HG03439 (cell line): ENCODE data around the gene FAHD2A.
"Not testable (repeated sequence)": the region's sequence is repeated elsewhere in the genome, so short reads cannot be mapped to it uniquely, and the experiment has no call there.

Experiments
- ATAC-seq: cut with Tn5 transposase; IDR thresholded peaks from one replicate; pipeline ENCODE4 v1.9.1; 2021; ENCODE audit warnings: mild to moderate bottlenecking, moderate library complexity; ENCODE audit not compliant: unreplicated experiment

FAHD2A gene

DNA sequence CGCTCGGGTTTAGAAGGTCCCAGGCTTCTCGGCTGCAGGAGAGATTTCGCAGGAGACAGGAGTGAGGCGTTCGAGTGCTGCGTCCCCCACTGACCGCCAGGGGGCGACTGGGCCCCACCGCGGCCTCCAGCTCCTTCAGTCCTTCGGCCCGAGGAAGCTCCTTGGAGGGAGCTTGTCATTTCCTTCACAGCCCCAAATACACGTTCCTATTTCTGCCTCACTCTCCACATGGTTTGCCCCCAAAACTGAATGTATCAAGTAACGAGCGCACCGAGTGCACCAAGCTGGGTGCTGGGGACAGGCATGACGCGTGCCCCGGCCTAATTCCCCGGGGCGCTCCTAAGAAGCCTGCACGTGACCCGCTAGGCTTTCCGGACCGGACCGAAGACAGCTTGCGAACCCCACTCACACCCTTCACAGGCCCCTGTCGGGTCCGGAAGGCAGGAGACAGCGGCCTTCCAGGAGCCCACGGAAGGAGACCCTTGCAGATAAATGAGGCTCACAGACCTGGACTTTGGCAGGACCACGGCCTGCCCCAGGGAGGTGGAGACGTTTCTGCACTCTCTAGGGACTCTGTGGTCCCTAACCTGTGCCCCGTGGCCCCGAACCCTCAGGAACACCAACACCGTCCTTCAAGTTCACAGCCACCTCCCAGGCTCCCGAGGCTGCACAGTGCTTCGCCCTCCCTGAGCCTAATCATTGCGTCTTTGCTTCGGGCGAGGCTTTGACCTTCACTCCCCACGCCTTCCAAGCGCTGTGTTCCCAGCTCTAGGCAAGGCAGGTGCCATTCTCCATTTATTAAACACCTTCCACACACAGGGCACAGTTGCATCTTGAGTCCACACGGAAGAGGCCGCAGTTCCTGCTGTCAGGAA is 13.0 kb upstream of the FAHD2A start:
- ATAC-seq = no peak

DNA sequence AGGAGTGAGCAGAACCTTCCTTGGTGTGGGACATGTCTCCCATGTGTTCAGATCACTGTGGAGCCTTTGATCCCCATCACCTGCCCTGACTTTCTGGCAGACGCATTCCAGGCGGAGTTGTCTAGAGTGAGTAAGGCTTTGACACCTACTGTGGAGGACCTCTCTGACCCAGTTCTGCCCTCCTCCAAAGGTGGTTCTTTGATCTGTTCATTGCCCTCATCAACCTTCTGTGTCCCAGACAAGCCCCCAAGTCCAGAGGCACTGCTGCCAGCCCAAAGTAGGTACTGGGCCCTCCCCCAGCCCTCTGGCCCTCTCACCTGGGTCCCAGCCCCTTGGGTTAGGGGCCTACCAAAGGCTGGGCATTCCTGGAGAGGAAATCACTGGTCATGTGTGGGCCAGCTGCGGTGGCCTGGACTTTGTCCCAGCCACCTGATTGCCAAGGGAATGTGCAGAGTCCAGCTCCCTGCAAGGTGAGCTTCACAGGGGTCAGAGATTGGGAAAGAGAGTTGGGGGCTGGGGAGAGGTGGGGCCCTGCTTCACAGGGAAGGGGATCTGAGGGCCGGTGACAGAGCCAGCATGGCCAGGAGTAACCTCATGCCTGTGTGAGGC is 12.1 kb upstream of the FAHD2A start:
- ATAC-seq = no peak

DNA sequence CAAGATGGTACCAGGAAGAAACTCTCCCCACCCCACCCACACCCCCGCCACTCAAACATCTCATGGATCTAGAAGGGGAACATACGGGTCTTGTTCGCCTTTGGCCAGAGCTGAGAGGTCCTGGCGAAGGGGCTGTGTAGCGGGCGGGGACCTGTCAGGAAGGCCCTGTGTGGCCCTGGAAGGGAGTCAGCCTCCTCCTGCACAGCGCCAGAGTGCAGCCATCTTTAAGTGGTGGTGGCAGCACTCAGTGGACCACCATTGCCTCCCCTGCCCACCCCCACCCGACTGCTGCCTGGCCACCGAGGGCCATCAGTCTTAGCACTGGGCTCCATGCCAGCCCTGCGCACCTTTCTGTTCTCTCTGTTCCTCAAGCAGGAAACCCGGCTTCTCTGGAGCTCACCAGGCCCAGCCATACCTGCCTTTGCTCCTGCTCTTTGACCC is 11.6 kb upstream of the FAHD2A start:
- no peak for ATAC-seq

DNA sequence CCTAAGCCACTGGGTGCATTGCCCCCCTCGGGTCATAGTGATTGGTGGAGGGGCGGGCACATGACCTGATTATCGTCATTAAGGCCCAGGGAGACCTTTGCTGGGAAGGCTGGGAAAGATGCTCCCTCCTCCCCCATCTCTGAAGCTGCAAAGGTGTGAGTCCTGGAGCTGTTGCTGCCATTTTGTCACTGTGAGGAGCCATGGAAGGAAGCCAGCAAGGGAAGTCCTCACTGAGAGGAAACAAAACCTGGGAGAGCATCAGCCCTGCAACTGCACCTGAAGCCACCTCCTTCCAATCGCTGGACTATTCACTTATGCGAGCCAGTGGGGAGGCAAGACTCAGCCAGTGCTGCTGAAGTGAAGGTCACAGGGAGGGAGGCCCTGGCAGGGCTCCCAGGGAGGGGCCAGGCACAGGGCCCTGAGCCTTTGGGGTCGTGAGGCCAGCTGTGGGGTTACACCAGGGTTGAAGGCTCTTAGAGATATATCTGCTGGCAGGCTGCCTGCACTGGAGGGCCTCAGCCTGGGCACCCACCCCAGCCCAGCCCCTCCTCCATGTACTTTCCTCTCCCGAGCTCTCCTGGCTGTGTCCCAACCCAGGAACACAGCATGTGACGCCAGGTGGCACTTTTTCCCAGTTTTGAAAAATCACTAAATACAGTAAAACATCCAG is 10.7 kb upstream of the FAHD2A start:
- no peak for ATAC-seq

DNA sequence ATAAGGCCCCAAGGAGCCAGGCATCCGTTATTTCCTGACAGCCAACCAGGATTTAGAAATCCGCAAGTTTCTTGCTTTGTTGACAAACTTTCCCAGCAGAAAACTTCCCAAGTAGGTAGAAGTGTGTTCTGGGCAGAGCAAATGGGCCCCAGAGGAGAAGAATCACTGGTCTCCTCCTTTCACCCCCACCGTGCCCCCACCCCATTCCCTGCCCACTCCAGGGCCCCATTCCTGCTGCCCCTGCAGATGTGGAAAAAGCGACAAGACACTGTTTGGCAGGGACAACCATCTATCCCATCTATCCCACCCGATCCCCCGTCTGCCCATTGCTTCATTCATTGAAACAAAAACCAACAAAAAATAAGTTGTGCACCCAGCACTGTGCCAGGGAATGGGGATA is 10.2 kb upstream of the FAHD2A start:
- no peak for ATAC-seq

DNA sequence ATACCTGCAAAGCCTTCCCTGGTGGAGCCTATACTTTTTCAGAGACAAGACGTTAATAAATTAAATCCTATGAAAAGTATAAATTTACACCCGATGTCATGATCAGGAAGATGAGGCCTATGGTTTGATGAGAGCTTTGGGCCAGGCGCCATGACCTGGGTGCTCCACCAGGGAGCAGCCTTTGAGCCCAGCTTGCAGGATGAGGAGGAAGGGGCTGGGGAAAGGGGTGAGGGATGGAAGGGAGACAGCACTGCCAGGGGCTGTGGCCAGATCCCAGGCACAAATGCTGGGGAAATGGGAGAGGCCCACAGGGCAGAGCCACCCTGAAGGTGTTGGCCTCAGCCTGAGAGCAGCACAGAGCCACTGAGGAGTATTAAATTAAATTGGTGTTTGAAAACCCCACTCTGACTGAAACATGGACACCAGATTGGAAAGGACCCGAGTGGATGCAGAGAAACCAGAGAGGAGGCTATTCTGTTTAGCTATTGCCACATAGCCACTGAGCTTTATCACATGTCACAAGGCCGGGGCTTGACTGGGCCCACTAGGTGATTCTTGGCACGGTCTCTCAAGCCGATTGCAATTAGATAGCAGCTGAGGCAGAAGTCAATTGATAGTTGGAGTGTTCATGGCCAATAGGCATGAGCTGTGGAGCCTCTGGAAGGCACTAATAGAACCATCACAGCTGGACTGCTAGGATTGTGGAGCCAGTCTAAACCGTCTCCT is 9.6 kb upstream of the FAHD2A start:
- no peak for ATAC-seq

DNA sequence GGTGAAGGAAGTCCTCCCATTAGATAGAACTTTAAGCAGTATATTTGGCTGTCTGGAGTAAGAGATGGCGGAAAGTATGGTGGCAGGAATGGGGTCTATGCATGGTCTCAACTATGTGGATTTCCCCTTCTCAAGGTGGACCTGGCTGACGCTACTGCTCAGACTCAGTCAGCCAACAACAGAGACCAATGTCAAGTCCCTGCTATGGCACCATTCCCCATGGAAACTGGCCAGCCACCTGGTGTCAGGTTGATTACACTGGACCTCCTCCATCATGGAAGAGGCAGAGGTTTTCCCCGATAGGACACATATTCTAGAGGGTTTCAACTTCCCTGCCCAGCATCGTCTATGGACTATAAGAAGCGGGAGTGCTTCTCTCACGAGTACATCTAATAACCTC is 8.6 kb upstream of the FAHD2A start:
- ATAC-seq = no peak

DNA sequence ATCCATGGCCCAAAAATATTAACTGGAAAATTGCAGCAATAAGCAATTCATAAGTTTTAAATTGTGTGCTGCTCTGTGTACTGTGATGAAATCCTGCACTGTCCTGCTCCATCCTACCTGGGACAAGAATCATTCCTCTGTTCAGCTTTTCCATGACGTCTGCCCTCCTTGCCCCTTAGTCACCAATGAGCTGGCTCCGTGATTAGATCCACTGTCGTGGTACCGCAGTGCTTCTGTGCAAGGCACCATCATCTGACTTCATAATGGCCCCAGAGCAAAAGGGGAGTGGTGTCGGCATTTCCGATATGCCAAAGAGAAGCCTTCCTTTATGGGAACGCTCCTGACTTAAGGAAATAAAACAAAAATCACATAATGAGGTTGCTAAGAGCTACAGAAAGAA is 3.4 kb upstream of the FAHD2A start:
- no peak for ATAC-seq

DNA sequence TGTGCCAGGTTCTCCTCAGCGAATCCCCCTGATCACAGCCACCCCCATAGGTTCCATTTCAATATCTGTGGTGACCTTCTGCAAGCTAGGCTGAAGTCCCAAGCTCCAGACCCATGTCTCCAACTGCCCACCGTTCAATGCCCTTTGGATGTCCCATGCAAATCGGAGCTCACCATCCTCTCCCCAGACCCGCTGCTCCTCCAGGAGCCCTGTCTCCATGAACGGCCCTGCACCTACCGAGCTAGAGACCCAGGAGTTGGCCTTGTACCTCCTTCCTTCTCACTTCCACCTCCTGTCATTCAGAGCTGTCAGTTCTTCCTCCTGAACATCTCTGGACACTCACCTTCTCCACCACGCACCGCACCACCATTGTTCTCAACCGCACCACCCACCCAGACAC is 1.0 kb upstream of the FAHD2A start:
- ATAC-seq = no peak

DNA sequence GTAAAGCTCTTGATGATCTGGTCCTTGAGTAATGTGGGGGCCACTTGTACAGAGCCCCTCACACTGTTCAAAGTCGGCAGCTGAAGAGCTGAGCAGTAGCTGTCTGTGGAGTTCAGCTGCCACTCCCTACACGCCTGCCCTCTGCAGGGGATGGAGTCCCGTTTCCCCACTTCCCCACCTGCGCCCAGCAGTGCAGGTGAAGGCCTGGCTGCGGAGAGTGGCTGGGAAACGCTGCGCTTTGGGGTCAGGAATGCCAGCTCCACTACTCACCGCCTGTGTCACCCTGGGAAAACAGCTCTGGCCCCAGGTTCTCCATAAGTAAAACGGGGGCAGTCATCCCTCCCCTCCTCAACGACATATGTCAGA is 521 bp upstream of the FAHD2A start:
- ATAC-seq = peak; percentile 17

DNA sequence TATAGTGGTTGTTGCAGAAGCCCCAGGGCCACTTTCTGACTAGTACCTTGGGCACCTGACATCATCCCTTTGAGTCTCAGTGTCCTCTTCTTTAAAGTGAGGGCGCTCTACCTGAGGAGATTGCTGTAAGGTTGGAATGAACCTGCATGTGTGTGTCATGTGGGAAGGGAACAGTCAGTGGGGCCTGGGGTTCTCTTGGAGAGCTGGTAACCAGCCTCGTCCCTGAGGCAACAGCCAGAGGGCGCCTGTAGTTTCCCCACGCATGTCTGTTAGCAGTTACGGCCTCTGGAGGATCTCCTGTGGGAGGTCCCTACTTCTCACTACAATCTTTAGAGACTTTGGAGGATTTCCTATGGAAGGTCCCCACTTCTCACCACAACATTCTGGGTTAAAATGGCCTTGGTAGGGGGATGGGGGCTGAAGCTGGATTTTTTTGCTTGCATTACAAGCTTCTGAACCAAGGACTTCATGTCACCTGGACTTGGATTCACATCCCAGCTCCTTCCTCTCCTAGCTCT is 755 bp downstream of the FAHD2A start:
- ATAC-seq = peak; percentile 31

DNA sequence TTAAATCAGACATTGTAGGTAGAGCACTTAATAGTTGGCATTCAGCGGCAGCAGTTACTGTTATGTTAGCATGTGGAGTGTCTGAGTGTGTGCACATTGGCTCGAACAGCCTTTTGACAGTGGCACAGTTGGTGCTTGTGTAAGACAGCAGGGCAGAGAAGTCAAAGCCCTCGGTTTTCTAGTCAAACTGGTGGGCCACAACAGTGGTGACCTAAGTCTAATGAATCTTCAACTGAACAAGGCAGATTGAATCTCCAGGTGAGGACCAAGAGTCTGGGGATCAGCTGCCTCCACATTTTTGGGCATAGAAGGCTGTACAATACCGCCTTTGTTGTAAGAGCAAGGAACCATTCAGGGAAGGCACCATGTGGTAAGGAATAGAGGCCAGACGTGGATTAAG is 1.3 kb downstream of the FAHD2A start:
- ATAC-seq = not testable (repeated sequence)

DNA sequence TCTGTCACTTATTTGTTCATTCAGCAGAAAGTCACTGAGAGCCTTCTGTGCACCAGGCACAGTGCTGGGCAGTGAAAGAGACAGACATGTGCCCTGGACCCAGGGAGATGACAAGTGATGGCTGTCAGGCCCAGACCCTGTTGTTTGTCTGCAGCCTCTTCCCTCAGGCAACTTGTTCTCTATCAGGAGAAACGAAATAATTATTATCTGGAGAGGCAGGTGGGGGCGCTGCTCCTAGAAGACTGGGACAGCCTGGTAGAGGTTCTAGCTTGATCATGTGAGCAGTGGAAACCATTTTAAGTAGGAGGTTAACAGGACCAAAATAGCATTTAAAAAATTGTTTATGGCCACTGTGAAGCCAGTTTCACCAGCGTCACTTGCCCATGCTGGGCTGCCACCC is 2.2 kb downstream of the FAHD2A start:
- not testable (repeated sequence) for ATAC-seq

DNA sequence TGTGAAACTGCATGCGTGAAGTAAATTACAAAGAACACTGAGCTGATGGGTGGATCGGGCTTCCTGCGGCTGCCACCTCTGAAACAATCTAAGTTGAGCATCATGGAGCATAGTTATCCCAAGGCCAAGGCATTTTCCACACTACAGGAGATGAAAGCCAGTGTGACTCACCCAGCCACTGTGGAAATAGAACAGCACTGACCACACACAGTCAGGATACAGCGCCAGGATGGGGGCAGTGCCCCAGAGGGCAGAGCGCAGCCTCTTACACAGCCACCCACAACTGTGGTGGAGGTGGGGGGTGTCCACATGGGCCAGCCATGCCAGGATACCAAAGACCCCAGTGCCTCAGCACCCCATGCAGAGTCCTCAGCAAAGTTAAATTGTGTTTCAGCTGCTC is 8.7 kb downstream of the FAHD2A start:
- ATAC-seq = not testable (repeated sequence)

DNA sequence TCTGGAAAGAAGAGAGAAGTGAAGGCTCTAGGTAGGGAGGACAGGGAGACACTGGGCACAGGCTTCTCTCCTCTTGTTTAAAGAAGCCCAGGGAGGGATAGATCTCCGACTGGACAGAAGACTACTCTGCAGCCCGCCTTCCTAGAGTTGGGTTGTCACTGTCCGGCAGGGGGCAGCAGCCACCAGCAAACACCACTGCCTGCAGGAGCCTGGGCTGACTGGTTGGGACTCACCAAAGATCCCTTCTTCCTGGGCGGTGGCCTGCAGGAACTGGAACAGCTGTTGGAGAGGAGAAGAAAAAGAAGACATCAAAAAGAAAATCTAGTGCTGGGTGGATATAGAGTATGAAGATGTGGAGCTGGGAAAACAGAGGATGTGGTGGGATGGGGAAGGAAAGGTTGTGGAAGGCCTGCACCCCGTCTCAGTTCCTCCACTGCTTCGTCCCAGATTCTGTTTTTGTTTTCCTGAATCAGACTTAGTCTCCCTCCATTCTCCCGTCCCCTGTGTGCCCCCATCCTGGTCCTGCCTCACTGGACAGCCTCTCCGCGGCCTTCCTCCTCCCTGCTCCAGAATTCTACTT is 11.6 kb downstream of the FAHD2A start:
- ATAC-seq = peak; percentile 66

DNA sequence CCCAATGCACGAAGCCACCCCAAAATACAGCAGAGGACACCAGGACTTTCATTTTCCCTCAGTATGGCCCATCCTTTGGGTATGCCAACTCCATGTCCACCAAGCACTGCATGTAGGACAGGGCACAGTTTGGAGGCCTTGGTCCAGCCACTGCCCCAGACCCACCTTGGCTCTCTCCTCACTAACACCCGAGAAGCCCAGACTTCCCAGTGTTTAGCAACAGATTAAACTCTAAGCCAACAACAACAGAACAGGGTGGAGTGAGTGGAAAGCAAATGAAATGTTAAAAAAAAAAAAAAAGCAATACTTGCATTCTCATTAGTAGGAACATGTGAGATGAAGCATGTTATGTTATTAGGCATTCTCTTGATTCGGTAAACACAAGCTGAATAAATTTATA is 12.6 kb downstream of the FAHD2A start:
- not testable (repeated sequence) for ATAC-seq

DNA sequence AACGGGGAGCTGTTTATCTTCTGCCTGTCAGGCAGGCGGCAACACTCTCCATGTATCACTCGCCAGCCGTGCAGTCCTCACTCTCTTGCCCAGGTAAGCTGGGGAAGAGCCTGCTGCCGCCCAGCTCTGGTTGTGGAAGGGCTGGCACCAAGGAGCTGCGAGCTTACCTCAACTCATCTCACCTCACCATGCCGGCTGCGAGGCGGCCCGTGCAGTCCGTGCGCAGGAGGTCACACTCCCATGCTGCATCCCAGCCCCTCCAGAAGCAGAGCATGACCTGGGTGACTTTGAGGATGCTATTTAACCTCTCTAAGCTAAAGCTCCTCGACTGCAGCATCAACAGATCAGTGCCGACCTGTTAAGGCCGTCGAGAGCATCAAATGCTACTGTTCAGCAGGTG is 13.1 kb downstream of the FAHD2A start:
- not testable (repeated sequence) for ATAC-seq

DNA sequence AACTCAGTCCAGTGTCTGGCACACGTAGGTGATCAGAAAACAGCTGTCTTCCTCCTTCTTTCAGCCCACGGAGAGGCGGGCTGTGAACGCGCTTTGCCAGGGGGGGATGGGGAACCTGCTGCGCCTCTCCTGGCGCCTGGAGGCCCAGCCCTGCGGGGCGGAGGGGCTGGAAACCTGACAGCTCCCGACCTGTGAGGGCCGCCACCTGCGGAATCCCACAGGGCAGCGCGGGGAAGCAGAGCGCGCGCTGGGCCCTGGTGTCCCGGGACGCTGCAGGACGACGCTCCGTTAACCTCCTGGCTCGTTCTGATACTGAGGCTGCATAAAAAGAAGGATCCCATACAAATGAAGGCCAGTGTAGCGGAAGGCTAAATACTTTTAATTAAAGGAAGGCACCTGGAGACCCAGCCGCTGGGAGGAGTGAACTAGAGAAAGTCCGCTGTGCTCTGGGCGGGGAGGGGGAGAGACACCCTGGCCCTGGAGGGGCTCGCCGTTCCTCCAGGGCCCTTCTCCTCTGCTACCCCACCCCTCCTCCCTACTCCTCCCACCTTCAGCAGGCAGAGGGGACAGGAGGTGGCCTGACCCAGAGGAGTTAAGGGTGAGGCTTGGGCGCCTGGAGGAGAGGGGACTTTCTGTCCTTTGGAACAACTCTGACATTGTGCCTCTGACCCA is 24.8 kb downstream of the FAHD2A start:
- not testable (repeated sequence) for ATAC-seq

DNA sequence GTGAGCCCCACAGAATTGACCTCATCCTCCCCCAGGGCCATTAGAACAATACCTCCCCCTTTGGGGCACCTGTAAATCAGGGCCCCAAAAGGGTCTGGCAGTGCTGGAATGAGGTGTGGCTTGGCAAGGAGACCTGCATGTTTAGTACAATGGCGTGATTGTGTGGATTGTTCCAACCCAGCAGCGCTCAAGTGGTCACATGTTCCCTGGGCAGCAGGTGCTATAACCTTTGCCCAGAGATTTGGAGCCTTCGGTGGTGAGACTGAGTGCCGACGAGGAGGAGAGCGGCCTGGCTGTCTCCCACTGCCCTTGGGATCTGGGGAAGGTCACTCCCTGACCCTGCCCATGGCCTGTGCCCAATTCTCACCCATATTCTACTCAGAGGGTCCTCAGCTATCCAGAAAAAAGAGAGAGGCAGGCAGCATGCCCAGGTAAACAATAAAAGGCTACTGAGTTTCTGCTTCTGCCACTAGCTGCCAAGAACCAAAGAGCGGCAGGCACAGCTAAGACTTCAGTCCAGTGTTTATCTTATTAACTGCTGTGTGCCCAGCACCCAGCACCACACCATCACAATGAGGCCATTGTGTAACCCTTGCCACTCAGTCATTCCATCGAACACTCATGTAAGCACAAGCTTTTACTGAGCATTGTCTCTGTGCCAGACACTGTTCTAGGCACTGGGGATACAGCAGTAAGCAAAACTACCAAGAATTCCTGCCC is 27.4 kb downstream of the FAHD2A start:
- ATAC-seq = not testable (repeated sequence)
